Dermis blood vessel endothelial cell (primary cell): ENCODE measurements around the gene MARK4. TPM values are rescaled to one million over a fixed set of nuclear protein-coding genes. Genes with fewer than 3 reads are reported as not detected.
"Not testable (repeated sequence)": the region's sequence is repeated elsewhere in the genome, so short reads cannot be mapped to it uniquely, and the experiment has no call there.

Source experiments
- DNase-seq: peaks from one replicate; pipeline ENCODE4 v3.0.0; 2010
- total RNA-seq: library from RNA; depleted of rRNA; stranded (reverse); fragments of >200 nt; gene quantifications from 2 replicates; pipeline ENCODE4 v1.2.3, GENCODE V29; 2014

MARK4 gene
- total RNA-seq = 14.0 and 32.1 TPM in 2 replicates

DNA sequence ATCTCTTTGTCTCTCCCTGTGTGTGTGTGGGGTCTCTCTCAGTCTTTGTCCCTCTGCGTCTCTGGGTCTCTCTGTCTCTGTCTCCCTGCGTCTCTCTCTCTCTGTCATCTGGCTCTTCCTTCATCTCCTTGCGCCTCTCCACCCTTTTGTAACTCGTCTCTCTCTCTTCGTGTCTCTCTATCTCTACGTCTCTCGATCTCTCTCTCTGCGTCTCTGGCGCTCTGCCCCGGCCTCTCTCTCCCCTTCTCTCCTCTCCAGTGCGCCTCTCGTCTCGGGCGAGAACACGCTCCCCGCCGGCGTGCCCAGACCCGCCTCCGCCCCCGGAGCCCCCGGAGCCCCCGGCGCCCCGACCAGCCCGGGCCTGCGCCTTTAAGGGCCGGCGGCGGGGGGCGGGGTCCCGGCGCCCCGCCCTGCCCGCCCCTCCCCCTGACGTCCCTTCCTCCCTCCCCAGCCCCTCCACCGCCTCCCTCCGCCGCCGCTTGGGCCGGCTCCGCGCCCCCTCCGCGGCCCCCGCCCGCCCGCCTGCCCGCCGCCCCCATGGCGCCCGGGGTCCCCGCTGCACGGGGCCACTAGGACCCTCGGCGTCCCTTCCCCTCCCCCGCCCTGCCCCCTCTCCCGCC is at the start of gene MARK4:
Gene MARK4 (plus strand): TSS at position 440 of the 620 bp plus-strand sequence. CDS start 318 bp downstream, outside the sequence.
- DNase-seq = peak; percentile 64

DNA sequence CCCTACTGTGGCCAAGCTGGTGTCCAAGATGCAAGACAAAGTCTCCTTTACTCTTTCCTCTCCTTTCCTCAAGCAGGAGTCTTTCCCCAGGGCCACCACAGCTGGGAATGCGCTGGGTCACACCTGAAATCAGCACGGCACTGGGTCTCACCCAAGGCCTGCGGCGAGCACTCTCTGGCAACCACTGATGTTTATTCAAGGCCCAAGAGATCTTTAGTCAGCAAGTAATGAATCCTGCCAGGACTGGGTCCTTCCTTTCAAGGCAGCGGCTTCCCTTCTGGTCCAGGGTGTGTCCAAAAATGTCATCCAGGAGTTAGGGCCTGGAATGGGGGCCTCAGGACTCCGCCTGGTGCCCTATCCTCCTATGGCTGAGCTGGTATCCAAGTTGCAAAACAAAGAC is 48.4 kb upstream of the MARK4 start:
- no peak for DNase-seq

DNA sequence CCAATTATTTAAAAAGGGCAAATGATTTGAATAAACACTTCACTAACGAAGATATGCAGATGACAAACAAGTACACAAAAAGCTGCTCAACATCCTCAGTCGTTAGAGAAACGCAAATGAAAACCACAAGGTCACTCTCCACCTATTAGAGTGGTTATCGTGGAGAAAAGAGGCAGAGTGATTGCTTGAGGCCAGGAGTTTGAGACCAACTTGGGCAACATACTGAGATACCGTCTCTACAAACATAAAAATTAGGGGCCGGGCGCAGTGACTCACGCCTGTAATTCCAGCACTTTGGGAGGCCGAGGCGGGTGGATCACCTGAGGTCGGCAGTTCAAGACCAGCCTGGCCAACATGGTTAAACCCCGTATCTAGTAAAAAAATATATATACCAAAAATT is 45.3 kb upstream of the MARK4 start:
- DNase-seq = no peak

DNA sequence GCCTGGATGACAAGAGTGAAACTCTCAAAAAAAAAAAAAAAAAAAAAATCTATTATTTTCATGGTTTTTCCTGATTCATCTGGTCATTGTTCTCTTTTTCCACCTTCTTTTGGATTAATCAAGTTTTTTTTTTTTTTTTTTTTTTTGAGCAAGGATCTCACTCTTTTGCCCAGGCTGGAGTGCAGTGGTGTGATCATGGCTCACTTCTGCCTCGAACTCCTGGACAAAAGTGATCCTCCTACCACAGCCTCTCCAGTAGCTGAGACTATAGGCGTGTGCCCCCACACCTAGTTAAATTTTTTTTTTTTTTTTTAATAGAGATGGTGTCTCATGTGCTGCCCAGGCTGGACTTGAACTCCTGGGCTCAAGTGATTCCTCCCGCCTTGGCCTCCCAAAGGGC is 44.7 kb upstream of the MARK4 start:
- DNase-seq = no peak

DNA sequence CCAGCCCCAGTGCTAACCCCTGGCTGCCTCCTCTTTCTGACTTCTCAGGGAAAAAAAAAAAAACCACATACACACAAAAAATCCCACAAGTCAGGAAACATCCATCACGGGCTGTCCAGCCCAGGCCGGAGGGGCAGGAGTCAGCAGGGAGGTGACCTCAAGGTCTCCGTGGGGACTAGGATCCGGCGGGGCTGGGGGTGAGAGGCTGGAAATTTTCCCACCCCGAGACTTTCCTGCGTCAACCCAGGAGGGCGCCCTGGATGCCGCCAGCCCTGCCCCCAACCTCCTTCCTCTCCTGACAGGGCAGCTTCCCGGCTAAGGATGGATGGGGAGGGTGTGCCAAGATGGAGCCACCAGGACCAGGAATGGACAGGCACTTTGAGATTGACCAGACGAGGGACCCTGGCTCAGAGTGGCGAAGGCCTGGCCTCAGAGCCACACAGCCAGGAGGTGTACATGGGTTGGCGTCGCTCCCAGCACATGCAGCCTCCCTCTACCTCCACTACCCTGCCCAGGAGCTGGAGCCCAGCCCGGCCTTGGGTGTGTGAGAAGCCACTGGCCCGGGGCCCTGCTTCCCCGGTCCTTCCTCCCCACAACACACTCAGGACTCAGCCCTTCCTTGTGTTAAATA is 39.2 kb upstream of the MARK4 start:
- DNase-seq = peak; percentile 42

DNA sequence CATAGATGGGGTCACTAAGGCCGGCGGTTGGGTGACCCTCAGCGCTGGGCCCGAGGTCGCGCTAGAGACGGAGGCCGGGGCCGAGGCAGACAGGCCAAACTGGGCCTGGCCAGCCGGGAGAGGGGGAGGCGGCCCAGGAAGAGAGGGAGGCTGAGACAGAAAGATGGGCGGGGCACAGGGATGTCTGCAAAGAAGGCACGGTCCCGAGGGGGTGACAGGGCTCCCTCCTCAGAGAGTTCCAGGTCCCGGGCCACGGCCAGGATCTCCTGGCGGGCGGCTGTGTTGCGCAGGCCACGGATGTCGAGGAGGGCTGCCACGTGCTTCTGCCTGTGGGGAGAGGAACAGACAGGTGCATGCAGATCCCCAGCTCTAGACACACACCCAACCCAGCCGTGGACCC is 38.0 kb upstream of the MARK4 start:
- no peak for DNase-seq

DNA sequence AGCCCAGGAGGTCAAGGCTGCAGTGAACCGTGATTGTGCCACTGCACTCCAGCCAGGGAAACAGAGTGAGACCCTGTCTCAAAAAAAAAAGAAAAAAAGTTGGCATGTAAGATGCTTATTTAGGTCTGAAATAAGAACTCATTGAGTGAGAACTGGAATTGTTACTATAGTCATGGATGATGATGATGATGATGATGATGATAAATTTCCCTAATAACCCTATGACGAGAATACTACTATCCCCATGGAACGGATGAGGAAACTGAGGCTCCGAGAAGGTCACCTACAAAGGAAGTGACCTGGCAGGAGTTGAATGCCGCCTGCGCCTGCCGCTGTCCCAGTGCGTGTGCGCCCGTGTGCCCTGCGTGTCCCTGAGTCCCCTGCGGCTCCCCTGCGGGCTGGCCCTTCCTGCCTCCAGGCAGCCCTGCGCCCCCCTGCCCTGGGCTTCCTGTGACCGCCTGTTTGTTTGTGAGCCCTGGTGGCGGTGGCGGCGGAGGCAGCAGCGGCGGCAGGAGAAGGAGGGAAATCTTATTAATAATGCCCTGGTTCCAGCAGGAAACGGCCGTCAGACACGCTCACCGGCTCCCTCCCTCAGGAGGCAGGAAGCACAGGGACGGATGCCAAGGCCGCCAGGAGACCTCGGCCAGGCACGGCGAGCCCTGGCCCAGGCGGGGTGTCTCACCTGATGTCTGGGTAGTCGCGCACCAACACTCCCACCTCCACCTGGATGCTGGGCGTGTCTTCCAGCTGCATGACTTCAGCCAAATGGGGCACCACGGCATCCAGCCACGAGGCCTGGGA is 35.5 kb upstream of the MARK4 start:
- DNase-seq = peak; percentile 50

DNA sequence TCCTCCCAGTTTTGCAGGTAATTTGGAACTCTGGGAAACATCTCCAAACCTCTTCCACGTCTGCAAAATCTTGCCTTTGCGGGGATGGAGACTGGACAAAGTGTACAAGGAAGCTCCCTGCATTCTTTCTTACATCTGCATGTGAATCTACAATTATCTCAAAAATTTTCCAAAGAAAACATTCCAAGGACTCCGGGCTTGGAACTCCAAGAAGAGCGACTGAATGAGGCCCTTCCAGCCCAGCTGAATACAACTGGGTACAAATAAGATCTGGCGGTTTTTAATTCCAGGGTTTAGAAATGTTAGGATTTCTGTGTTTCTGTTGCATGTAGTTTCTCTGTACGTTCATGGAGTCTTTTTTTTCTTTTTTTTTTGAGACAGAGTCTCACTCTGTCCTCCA is 34.4 kb upstream of the MARK4 start:
- DNase-seq = peak; percentile 6

DNA sequence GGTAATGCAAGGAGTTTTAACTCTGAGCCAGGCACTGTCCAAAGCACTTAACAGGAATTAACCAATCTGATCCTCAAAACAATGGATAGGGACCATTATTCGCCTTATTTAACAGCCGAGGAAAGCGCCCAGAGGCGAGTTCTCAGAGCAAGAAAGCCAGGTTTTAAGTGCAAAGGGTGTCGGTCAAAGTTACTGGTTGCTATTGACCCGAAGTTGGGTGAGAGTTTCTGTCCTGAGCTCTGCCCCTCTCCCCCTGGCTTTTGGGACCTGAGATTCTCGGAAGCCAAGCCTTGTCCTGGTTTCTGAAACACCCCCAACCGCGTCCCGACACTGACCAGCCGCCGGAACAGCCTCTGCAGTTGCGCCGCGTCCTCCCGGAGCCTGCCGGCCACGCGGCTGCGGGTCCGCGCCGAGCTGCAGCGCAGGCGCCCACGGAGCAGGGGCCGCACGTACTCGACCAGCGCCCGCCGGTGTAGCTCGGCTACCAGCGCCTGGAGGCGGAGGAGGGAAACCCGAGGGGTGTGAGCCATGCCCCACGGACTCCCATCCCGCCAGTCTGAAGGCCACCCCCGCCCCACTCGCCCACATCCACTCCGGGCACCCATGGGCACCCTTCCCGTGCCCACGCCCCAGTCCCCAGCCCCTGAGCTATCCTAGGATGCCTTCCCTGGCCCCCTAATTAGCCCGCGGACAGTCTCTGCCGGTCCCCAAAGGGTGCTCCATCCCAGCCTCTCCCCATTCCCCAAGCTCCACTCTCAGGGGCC is 33.7 kb upstream of the MARK4 start:
- no peak for DNase-seq

DNA sequence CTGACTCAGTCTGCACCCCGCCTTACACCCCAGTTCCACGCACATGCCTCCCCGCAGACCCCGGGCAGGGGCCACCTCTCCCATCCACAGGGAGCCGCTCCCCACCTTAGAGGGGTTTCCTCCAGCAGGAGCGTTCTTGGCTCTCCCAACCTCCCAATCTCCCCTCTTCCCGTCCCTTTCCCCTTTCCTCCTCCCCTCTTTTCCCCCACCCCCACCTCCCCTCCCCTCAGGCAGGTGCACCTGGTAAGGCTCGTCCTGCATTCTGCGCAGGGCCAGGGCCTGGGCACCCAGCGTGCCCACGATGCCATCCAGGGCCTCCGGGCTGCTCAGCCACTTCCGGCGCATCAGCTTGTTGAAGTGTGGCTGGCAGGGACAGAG is 33.1 kb upstream of the MARK4 start:
- no peak for DNase-seq

DNA sequence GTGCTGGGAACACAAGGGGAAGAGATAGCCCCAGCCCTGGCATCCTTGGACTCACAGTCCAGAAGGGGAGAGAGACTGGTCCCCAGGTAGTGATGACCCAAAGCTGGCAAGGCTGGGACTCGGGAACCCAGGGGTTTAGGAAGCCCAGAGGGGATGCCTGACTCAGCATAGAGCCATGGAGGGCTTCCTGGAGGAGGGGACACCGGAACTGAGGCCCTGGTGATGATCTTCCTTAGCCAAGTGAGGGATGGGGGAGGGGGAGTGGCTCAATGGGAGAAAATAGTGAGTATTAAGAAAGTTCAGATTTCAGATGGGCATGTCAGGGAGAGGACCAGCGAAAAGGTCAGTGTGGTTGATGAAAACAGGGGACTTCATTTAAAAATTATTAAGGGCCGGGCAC is 32.6 kb upstream of the MARK4 start:
- DNase-seq = no peak

DNA sequence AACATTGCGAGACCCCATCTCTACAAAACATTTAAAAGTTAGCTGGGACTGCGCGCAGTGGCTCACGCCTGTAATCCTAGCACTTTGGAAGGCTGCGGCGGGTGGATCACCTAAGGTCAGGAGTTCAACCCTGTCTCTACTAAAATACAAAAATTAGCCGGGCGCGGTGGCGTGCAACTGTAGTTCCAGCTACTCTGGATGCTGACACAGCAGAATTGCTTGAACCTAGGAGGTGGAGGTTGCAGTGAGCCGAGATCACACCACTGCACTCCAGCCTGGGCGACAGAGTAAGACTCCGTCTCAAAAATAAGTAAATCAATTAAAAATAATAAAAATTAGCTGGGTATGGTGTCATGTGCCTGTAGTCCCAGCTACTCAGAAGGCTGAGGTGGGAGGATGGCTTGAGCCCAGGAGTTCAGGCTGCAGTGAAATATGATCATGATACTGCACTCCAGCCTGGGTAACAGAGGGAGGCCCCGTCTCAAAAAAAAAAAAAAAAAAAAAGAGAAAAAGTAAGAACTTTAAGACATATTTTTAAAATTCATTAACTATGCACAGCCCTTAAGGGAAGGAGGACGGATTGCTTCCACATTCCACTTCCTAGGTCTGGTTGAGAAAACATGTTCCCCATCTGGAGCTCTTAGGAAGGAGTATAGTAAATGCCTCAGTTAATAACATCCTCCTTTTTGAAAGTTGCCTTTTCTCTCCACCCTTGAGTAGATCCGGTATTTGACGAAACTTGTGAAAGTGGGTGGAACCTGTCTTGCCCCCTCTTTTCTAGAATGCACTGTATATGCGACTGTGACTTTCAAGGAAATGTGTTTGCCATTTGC is 31.9 kb upstream of the MARK4 start:
- no peak for DNase-seq

DNA sequence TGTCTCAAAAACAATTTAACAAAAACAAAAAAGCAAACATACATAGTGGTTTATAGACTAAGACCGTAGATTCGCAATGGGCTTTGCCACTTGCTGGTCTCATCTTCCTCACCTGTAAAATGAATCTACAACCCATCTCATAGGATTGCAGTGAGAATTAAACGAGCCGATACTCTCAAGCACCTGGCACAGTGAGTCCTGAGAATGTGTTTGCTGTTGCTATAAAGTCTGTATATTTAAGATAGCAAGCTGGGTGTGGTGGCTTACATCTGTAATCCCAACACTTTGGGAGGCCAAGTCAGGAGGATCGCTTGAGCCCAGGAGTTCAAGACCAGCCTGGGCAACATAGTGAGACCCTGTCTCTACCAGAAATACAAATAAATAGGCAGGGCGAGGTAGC is 28.3 kb upstream of the MARK4 start:
- DNase-seq = no peak

DNA sequence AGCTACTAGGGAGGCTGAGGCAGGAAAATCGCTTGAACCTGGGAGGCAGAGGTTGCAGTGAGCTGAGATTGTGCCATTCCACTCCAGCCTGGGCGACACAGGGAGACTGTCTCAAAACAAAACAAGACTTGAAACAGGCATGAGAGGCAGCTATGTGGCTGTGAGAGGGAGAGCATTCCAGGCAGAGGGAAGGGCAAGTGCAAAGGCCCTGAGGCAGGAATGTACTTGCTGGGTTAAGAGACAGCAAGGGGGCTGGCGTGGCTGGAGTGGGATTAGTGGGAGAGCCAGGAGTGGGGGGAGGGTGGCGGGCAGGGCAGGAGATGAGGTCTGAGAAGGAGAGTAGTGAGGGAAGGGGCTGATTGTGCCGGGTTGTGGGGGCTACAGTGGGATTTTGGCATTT is 27.2 kb upstream of the MARK4 start:
- no peak for DNase-seq

DNA sequence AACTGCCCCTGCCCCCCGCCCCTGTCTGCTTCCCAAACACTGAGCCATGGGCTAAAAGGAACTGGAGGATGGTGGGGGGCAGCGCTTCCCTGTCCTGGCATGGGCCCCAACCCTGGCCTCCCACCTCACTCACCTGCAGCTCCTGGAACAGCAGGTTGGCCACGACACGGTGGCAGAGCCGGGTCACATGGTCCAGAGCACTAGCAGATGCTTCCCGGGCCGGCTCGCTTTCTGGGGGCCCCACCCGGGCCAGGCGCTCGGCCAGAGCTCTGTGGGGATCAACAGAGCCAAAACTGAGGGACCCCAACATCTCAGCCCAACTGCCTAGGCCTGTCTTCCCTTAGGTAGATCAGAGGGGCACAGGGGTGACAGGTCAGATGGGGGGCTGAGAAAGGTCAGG is 26.4 kb upstream of the MARK4 start:
- no peak for DNase-seq

DNA sequence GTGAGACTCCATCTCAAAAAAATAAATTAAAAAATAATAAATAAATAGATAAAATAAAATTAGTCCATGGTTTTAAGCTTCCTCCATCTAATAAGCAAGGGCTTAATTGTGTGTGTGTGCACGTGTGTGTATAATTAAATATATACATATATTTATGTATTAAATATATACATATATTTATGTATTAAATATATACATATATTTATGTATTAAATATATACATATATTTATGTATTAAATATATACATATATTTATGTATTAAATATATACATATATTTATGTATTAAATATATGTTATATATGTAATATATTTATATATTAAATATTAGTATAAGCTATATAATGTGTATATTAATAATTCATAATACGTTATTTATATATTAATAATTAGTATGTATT is 22.0 kb upstream of the MARK4 start:
- DNase-seq = not testable (repeated sequence)

DNA sequence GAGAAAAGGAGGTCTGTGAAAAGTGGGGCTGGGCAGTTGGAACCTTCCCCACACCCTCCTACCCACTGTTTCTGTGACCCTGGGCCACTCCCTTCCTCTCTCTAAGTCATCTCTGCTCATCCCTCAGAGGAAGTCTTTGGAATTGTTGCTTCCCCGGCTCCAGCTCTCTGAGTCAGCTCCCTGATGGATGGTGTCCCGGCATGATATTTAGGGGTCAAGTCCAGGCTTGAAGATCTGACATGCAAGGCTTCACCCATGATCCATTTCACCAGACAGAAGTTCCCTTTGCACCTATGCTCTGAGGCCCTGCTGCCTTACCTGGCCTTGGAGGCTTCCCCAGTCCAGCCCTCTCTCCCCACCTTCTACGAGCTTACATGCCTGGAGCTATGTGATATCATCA is 19.2 kb upstream of the MARK4 start:
- DNase-seq = no peak

DNA sequence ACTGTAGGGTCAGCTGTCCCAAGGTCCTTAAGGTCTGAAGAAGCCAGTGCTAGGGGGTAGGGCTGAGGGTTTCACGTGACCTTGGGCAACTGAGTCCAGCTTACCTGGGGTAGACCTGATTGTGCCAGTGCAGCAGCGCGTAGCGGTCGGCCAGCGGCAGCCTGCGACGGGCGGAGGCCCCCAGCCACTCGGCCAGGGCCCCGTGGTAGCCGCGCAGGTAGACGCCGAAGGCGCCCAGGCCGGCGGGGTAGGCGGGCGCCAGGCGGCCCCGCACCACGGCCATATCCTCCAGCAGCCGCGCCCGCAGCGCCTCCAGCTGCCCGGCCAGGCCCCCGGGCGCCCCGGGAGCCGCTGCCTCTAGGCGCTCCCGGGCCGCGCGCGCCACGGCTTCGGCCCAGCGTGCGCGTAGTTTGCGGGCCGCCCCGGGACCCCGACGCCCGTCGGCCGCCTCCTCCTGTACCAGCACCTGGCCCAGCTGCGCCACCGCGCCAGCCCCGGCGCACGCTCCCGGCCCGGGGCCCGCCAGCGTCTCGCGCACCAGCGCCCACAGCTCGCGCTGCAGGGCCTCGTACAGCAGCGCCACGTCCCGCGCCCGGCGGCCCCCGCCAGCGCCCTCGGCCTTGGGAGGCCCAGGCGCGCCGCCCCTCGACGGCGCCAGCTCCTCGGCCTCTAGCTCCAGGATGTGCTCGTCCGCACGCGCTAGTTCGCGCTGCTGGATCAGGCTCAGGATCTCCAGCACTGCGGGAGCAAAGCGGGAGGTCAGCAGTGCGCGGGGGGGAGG is 16.8 kb upstream of the MARK4 start:
- no peak for DNase-seq

DNA sequence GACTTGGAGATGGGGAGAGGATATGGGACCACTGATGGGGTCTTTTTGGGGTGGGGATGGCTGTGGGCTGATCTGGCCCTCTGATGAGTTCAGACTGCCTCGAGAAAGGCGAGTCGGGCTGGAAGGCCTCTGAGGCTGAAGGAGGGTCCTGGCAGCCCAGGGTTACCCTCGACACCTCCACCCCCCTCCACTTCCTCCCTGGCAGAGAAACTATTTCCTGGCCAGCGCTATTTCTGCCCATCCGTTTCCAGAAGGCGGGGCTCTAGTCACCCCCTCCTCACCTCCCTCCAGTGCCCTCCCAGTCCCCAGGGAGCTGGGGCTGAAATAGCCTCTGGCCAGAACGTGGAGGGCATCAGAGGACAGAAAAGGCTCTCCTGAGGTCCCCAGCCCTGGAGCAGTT is 15.6 kb upstream of the MARK4 start:
- no peak for DNase-seq

DNA sequence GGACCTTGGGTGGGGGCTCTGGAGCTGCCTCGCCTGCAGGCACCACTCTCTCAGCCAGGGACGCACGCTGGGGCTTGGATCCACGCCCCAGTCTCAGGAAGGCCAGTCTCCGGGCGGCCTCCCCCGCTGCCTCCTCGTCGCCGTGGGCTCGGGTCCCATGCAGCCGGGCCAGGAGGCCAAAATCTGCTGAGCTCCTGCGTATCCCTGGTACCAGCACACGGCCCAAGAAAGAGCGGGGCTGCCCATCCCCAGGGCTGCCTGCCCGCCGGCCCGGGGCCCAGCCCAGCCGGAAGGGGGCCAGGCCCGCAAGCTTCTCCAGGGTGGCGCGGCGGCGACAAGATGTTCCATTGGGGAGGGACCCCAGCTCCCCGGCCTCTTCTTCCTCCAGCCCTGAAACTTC is 12.5 kb upstream of the MARK4 start:
- no peak for DNase-seq

DNA sequence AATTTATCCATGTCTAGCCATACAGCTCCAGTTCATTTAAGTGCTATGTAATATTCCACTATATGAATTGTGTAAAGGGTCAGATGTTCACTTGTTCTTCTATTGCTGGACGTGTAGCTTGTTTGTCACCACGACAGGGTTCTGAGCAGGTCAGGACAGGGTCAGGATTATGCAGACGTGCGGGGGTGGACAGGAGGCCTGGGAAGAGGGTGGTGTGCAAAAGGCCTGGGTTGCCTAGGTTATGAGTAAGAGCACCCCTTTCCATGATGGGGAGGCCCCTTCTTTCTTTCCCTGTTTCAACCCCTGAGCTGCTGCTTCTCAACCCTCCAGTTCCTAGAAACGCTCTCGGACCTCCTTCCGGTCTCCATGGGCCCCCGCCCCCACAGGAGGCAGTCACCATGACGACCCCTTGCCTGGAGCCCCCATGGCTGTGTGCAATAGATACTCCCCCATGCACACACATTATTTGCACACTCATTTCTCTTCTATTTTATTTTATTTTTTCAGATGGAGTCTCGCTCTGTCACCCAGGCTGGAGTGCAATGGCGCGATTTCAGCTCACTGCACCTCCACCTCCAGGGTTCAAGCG is 7.8 kb upstream of the MARK4 start:
- DNase-seq = no peak
